Lower leg skin (tissue), 3 donors: Measurements from ENCODE around the gene NCBP3.

Experiments used
- POLR2A ChIP-seq, 2 donors: fragments of 450-650 bp; IDR thresholded peaks; one replicate each; pipeline ENCODE4 v1.6.1; 2016 to 2017; ENCODE audit warnings: antibody characterized with exemption in 2 of 2, mild to moderate bottlenecking in 1 of 2, moderate library complexity in 1 of 2
- TF ChIP-seq, protein P1 (sequence below), 3 donors: fragments of 450-650 bp; IDR thresholded peaks; one replicate each; pipeline ENCODE4 v1.5.1; 2016; ENCODE audit warnings: antibody characterized with exemption in 3 of 3, mild to moderate bottlenecking in 3 of 3, moderate library complexity in 2 of 3

DNA sequence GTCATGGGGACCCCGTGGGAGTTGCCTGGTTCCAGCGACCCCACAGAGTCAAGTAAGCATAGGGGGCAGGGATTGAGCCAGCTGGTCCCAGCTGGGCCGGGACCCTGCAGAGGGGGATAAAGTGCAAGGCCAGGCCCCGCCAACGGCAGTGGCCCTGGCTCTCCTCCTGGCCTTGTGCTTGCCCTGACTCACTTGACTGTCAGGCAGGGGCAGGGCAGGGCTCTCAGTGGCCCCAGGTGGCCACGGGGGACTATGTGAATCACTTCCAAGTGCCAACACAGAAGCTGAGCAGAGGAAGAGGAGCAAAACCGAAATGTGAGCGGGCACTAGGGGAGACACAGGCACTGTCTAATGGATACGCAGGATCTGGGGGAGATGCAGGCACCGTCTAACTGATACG lies 21.6 kb upstream of the NCBP3 start:
- TF ChIP-seq, protein P1, sequence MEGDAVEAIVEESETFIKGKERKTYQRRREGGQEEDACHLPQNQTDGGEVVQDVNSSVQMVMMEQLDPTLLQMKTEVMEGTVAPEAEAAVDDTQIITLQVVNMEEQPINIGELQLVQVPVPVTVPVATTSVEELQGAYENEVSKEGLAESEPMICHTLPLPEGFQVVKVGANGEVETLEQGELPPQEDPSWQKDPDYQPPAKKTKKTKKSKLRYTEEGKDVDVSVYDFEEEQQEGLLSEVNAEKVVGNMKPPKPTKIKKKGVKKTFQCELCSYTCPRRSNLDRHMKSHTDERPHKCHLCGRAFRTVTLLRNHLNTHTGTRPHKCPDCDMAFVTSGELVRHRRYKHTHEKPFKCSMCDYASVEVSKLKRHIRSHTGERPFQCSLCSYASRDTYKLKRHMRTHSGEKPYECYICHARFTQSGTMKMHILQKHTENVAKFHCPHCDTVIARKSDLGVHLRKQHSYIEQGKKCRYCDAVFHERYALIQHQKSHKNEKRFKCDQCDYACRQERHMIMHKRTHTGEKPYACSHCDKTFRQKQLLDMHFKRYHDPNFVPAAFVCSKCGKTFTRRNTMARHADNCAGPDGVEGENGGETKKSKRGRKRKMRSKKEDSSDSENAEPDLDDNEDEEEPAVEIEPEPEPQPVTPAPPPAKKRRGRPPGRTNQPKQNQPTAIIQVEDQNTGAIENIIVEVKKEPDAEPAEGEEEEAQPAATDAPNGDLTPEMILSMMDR (IDR thresholded peaks at IDR 0.05), result no peak
- TF ChIP-seq POLR2A (IDR thresholded peaks at IDR 0.05), result no peak
